Activated naive CD8-positive, alpha-beta T cell treated with anti-CD3 and anti-CD28 coated beads, Interleukin-2, amount 50 U/mL, for 24 hours (primary cell): Measurements from ENCODE around the gene UROC1.

Experiments
- ATAC-seq: fragments of 150-1000 bp; cut with Tn5 transposase; one replicate; pipeline ENCODE4 v1.10.0; 2021
- DNase-seq: peaks from one replicate; pipeline ENCODE4 v3.0.0; 2021
- H3K27ac Mint-ChIP-seq: one replicate; pipeline ENCODE4 v1.8.0; 2021; ENCODE audit warnings: mild to moderate bottlenecking, mixed read lengths
- H3K27me3 Mint-ChIP-seq: one replicate; pipeline ENCODE4 v1.8.0; 2021; ENCODE audit warnings: mixed read lengths
- H3K36me3 Mint-ChIP-seq: one replicate; pipeline ENCODE4 v1.8.0; 2021; ENCODE audit warnings: low read depth, mixed read lengths
- H3K4me1 Mint-ChIP-seq: one replicate; pipeline ENCODE4 v1.8.0; 2021; ENCODE audit warnings: mixed read lengths
- H3K4me3 Mint-ChIP-seq: one replicate; pipeline ENCODE4 v1.8.0; 2021; ENCODE audit warnings: mild to moderate bottlenecking, moderate library complexity, mixed read lengths
- H3K9me3 Mint-ChIP-seq: one replicate; pipeline ENCODE4 v1.8.0; 2021; ENCODE audit warnings: mixed read lengths

The UROC1 gene

GRCh38 chr3:126528800-126529541 lies 11.4 kb upstream of the UROC1 start:
- H3K9me3 Mint-ChIP-seq = no peaks in the 10 kb centered on the region
- no peak overlapping the region for H3K4me3 Mint-ChIP-seq
- no peak overlapping the region for H3K27ac Mint-ChIP-seq
- no peaks in the 10 kb centered on the region for H3K36me3 Mint-ChIP-seq
- peaks cover 7% of the 10 kb centered on the region for H3K27me3 Mint-ChIP-seq
- H3K4me1 Mint-ChIP-seq = no peaks in the 10 kb centered on the region
- DNase-seq (no peak), ATAC-seq (no peak)

DNA sequence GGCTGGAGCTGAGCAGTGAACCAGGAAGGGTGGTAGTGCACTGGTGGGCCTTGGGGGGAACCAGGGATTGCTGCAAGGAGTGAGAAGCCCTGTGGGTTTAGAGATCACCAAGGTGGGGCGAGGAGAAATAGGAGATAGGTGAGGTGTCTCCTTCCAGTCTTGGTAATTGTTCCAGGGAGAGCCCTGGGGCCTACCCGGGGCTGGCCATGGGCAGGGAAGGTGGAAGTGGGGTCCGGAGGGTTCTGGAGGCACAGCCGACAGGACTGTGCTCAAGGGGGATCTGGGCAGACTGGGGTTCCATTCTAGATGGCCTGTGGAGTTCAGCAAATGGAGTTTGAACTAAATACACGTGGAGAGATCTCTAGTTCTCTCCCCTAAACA lies 10.8 kb upstream of the UROC1 start:
- ATAC-seq (no peak), DNase-seq (no peak)
- no peaks in the 10 kb centered on the region for H3K9me3 Mint-ChIP-seq
- H3K27me3 Mint-ChIP-seq = peaks cover 4% of the 10 kb centered on the region
- H3K27ac Mint-ChIP-seq = no peak overlapping the region
- H3K4me1 Mint-ChIP-seq = no peaks in the 10 kb centered on the region
- H3K36me3 Mint-ChIP-seq = no peaks in the 10 kb centered on the region
- no peak overlapping the region for H3K4me3 Mint-ChIP-seq

DNA sequence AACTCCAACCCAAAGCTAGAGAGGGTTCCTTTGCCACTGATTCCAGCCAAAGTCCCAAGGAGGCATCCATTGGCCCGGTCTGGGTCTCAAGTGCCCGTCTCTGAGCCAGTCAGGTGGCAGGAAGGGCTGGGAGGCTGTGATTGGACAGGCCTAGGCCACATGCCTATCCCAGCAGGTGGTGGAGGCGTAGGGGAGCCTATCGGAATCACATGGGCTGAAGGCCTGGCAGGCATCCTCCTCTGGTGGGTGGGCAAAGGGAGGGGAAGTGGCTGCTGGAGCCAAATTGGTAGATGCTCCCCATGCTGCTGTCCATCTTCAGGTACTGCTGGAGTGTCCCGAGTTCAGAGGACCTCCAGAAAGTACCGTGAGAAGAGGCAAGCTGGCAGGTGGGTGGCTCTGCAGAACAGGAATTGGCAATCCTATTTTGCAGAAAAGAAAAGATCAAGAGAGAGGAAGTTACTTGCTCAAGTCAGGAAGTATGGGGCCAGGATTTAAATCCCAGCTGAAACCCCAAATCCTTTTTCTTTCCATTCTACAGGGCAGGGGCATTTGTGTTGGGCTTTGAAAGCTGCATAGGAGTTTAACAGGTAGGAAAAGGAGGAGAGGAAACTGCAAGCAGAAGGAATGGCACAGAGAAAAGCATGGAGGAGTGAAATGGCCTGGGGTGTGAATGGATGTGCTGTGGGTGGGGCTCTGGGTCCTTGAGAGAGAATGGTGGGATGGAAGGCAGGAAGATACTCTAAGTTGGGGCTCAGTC lies 10.1 kb upstream of the UROC1 start:
- no peak for DNase-seq
- Mint-ChIP-seq H3K9me3 (no peaks in the 10 kb centered on the region), H3K4me1 (no peaks in the 10 kb centered on the region), H3K4me3 (no peak overlapping the region), H3K36me3 (no peaks in the 10 kb centered on the region), H3K27ac (no peak overlapping the region), H3K27me3 (peaks cover 10% of the 10 kb centered on the region)
- ATAC-seq = no peak

DNA sequence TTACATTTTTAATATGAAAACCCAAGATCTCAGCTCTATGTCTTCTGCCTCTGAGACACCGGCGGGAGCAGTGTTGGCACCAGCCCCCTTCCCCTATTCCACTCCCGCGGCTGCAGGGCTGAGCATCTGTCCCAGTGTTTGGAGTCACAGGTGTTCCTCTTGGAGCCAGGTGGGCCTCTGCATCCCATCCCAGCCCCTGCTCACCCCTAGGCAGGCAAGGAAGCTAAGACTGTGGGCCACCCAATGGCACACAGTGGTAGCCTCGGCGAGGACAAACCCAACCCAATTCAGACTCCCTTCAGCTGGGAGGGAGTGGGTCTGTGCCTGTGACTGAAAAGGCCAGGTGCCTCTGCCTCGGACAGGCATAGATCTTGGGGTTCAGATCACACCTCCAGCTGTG lies 9.4 kb upstream of the UROC1 start:
- Mint-ChIP-seq H3K9me3 (no peaks in the 10 kb centered on the region), H3K4me1 (no peaks in the 10 kb centered on the region), H3K36me3 (no peaks in the 10 kb centered on the region), H3K4me3 (no peak overlapping the region), H3K27me3 (peaks cover 10% of the 10 kb centered on the region), H3K27ac (no peak overlapping the region)
- ATAC-seq (no peak), DNase-seq (no peak)

- H3K9me3 Mint-ChIP-seq = no peaks in the 10 kb centered on the region
- H3K36me3 Mint-ChIP-seq = no peaks in the 10 kb centered on the region
- DNase-seq = no peak
- no peak overlapping the region for H3K27ac Mint-ChIP-seq
- peaks cover 10% of the 10 kb centered on the region for H3K27me3 Mint-ChIP-seq
- H3K4me1 Mint-ChIP-seq = no peaks in the 10 kb centered on the region
- no peak overlapping the region for H3K4me3 Mint-ChIP-seq
- ATAC-seq = no peak
These were observed 9.1 kb upstream of the UROC1 start for GRCh38 chr3:126526668-126527005.

DNA sequence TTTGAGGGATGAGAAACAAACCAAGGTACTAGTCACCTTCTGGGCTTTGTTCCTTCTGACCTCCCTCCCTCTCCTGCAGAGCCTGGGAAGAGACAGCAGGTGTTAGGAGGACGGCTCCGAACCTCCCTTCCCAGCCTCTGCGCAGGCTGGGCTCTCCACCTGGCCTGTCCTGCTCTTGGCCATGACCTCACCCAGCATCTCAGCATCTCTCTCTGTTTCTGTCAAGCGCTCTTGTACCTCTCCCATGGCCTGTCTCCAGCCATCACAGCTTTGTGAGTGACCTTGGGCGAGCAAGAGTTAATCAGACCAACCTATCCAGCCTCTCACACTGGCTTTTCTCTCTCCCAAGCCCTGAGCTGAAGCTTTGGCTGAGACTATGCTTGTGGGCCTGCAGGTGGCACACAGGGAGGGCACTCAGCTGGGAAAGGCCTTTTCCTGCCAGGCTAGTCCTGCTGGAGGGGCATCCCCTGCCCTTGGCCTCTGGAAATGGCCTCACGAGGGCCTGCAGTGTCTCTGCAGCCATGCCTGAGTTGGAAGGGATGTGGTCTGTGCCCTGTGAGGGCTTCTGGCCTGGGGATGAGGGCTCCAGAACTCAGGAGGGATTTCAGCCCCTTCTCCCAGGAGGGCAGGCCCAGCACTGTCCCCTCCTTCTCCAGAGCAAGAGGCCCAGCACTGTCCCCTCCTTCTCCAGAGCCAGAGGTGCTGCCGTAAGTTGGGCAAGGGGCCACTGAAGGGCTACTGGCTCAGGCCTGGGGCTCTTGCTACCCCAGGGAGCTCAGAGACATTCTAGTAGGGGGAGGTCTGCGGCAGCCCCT lies 8.5 kb upstream of the UROC1 start:
- Mint-ChIP-seq H3K36me3 (no peaks in the 10 kb centered on the region), H3K4me3 (no peak overlapping the region), H3K9me3 (no peaks in the 10 kb centered on the region), H3K27ac (no peak overlapping the region), H3K27me3 (peaks cover 10% of the 10 kb centered on the region), H3K4me1 (no peaks in the 10 kb centered on the region)
- no peak for DNase-seq
- no peak for ATAC-seq

DNA sequence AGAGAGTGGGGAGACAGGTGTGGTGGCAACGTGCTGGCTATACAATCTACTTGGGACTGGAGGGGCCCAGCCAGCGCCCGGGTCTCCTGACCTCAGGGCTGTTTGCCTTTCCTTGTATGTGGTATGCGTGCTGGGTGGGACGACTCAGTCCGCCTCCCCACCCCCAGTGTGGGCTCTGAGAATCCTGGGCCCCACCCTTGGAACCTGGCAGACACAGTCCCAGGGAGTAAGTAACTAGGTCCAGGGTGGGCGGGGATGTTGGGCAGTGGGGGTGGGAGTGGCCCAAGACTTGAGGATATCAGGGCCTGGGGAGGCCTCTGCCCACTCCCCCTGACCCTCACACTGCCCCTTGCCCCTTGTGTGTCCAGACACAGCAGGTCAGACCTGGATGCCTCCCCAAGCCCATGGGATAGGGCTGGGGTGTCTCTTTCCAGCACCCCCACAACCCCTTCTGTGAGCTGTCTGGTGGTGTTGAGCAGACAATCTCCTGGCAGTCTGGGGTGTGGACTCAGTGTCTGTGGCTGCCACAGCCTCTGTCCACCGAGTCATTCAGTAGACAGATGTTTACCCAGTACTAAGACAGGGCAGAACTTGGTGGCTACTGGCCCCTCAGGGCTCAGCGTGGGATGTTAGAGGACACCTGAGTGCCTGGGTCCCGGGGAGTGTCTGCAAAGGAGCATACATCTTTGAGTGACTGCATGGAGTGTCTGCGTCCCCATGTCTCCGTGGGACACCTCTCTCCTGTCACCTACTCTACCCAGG lies 7.7 kb upstream of the UROC1 start:
- ATAC-seq (no peak), DNase-seq (no peak)
- Mint-ChIP-seq H3K9me3 (no peaks in the 10 kb centered on the region), H3K27me3 (peaks cover 10% of the 10 kb centered on the region), H3K36me3 (no peaks in the 10 kb centered on the region), H3K4me1 (no peaks in the 10 kb centered on the region), H3K27ac (no peak overlapping the region), H3K4me3 (no peak overlapping the region)

GRCh38 chr3:126524429-126524988 lies 6.9 kb upstream of the UROC1 start:
- H3K9me3 Mint-ChIP-seq = no peaks in the 10 kb centered on the region
- H3K27ac Mint-ChIP-seq = no peak overlapping the region
- ATAC-seq = no peak
- no peak overlapping the region for H3K4me3 Mint-ChIP-seq
- H3K27me3 Mint-ChIP-seq = peaks cover 10% of the 10 kb centered on the region
- H3K4me1 Mint-ChIP-seq = no peaks in the 10 kb centered on the region
- DNase-seq = no peak
- H3K36me3 Mint-ChIP-seq = no peaks in the 10 kb centered on the region

DNA sequence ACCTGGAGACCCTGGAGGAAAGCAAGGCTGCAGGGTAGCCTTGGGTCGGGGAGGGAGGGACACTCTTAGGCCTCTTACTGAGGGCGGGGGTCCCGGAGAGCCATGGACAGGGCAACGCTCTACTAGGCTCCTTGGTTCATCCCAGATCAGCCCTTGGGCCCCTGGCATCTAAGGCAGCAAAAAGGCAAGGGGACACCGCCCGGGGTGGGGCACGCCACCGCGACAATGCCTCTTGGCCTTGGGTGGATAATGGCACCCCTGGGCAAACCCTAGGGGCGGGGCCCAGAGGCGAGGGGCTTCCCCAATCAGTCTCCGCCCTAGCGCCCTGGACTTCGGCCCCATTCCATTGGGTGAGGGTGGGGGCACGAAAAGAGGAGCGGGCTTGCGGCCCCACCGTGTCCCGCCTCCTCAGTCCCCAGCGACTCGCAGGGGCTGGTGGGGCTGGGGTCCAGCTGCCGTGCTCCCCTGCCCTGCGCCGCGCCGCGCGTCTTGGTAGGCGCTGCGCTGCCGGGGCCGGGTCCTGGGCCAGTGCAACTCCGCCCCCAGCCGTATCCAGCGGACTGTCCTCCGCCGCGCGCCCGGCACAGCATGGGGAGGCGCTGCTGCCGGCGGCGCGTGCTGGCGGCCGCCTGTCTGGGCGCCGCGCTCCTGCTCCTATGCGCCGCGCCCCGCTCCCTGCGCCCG lies 6.3 kb upstream of the UROC1 start, which contains the start of gene CHST13:
TSS of gene CHST13 (plus strand) at position 411 of the 684 bp plus-strand sequence. CDS start at position 589, 178 bp downstream.
- H3K36me3 Mint-ChIP-seq = no peaks in the 10 kb centered on the region
- DNase-seq = no peak
- H3K27ac Mint-ChIP-seq = no peak within 1 kb of the TSS
- H3K4me1 Mint-ChIP-seq = no peaks in the 10 kb centered on the region
- ATAC-seq = peak; percentile 35
- no peaks in the 10 kb centered on the region for H3K9me3 Mint-ChIP-seq
- H3K27me3 Mint-ChIP-seq = peaks cover 10% of the 10 kb centered on the region
- no peak within 1 kb of the TSS for H3K4me3 Mint-ChIP-seq

DNA sequence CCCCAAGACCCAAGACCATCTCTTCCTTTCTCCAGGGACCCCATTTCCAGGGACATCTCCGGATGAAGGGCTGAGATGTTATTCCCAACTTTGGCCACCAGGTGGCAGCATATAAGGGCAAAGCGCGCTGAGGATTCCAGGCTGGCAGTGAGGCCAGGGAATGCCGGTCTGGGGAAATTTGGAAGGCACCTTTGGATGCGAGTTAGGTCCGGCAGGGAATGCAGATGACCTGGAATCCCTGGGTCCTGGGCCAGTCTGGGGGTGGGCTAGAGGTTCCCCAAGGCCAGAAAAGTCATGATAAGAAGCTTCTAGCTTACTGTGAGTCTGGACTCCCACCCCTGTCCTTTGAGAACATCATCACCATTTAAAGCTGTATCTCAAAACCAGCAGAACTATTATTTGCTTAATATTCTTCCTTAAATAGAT lies 4.8 kb upstream of the UROC1 start:
- DNase-seq (peak; percentile 51), ATAC-seq (no peak)
- Mint-ChIP-seq H3K36me3 (no peaks in the 10 kb centered on the region), H3K9me3 (no peaks in the 10 kb centered on the region), H3K4me1 (no peaks in the 10 kb centered on the region), H3K27me3 (peaks cover 10% of the 10 kb centered on the region), H3K4me3 (no peak overlapping the region), H3K27ac (no peak overlapping the region)

GRCh38 chr3:126521122-126521891 lies 3.7 kb upstream of the UROC1 start:
- H3K27ac Mint-ChIP-seq = no peak overlapping the region
- H3K36me3 Mint-ChIP-seq = no peaks in the 10 kb centered on the region
- DNase-seq (no peak), ATAC-seq (no peak)
- peaks cover 10% of the 10 kb centered on the region for H3K27me3 Mint-ChIP-seq
- H3K4me1 Mint-ChIP-seq = no peaks in the 10 kb centered on the region
- H3K9me3 Mint-ChIP-seq = no peaks in the 10 kb centered on the region
- no peak overlapping the region for H3K4me3 Mint-ChIP-seq

DNA sequence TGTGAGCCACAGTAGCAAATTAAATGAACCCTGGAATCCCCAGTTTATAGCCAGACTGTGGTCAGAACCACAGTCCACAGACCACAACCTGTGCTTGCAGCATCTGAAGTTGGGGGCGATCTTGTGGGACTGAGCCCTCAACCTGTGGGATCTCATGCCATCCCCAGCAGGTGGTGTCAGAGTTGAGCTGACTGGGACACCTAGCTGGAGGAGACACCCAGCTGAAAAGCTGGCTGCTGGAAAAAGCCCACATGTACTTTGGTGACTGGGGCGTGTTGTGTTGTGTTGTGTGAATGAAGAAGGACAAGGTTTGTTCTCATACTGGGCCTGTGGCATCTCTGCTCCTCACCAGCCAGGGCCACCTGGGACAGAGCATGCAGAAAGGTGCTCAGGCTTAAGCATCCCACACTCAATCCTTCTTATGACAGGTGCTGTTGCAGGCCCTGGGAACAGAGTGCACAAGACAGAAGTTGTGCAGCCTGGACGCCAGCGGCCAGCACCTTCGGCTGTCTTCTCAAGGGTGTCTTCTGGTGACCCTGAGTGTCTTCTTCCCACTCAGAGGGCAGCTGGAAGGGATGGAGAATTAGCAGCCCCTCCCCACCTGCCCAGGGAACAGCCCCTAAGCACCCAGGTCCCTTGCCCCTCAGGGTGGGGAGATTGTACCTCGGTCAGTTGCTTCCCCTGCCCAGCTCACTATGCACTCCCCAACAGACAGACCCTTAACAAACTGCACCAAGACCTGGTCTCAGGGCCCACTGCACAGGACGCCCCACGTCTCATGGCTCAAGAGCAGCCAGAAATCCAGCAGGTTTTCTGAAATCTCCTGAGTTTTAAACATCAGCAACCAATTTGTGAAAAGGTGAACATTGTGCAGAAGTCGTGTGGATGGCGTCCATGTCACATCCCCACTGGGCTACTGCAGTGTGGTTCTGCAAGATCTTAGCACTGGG lies 2.2 kb upstream of the UROC1 start:
- H3K27me3 Mint-ChIP-seq = peaks cover 8% of the 10 kb centered on the region
- ATAC-seq (no peak), DNase-seq (no peak)
- H3K36me3 Mint-ChIP-seq = no peaks in the 10 kb centered on the region
- H3K9me3 Mint-ChIP-seq = no peaks in the 10 kb centered on the region
- H3K4me3 Mint-ChIP-seq = no peak overlapping the region
- no peak overlapping the region for H3K27ac Mint-ChIP-seq
- H3K4me1 Mint-ChIP-seq = no peaks in the 10 kb centered on the region
